PC-9 (cell line): ENCODE measurements around the gene ARHGAP44.

Experiments used
- EZH2 ChIP-seq: fragments of 200-600 bp; sonication (generic); IDR thresholded peaks from 2 replicates; pipeline ENCODE4 v1.8.0; 2017; ENCODE audit warnings: antibody characterized with exemption, low read depth
- TF ChIP-seq, protein P1 (sequence below): fragments of 200-600 bp; sonication (generic); conservative IDR thresholded peaks from 2 replicates; pipeline ENCODE4 v1.6.1; 2017; ENCODE audit warnings: mixed run types, antibody characterized with exemption, mild to moderate bottlenecking, moderate library complexity

DNA sequence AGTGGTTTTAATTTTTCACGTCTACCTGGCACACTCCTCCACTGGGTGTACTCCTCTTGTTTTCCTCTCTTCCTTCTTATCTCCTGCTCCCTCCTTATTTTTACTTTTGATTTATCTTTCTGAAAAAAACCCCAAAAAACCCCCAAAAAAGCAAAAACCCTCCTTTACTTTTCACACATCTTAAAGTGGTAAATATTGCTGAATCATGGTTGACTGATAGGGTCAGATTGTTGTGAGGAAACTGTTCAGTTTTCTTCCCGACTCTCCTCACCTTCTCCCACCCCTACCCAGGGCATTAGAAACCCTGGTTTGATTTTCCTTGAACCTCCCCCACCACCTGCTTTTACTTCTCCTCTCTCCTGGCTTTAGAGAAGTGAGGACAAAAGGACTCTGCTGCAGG, 25.4 kb downstream of the ARHGAP44 start:
- TF ChIP-seq, protein P1, sequence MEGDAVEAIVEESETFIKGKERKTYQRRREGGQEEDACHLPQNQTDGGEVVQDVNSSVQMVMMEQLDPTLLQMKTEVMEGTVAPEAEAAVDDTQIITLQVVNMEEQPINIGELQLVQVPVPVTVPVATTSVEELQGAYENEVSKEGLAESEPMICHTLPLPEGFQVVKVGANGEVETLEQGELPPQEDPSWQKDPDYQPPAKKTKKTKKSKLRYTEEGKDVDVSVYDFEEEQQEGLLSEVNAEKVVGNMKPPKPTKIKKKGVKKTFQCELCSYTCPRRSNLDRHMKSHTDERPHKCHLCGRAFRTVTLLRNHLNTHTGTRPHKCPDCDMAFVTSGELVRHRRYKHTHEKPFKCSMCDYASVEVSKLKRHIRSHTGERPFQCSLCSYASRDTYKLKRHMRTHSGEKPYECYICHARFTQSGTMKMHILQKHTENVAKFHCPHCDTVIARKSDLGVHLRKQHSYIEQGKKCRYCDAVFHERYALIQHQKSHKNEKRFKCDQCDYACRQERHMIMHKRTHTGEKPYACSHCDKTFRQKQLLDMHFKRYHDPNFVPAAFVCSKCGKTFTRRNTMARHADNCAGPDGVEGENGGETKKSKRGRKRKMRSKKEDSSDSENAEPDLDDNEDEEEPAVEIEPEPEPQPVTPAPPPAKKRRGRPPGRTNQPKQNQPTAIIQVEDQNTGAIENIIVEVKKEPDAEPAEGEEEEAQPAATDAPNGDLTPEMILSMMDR, result no peak
- no peak for TF ChIP-seq EZH2
